Esophagus squamous epithelium (tissue), 5 donors: ENCODE measurements around the gene IZUMO1R. TPM values are rescaled to one million over a fixed set of nuclear protein-coding genes. Genes with fewer than 3 reads are reported as not detected.
"Not testable (repeated sequence)": the region's sequence is repeated elsewhere in the genome, so short reads cannot be mapped to it uniquely, and the experiment has no call there.

ENCODE experiments used
- DNase-seq: peaks from one replicate; lab custom pipeline; 2025; lab: John Stamatoyannopoulos, UW
- H3K27ac ChIP-seq, 4 donors: fragments of 200-600 bp; sonication (generic); one replicate each; pipeline ENCODE4 v1.5.1; 2016 to 2019; ENCODE audit warnings: mild to moderate bottlenecking in 1 of 4
- H3K27me3 ChIP-seq, 4 donors: fragments of 200-600 bp; sonication (generic); 1 replicate in 3 of 4; 2 replicates in 1 of 4; pipeline versions ENCODE4 v1.5.1 to v1.6.0; 2017 to 2021; ENCODE audit warnings: antibody characterized with exemption in 1 of 4
- H3K36me3 ChIP-seq, 3 donors: fragments of 200-600 bp; sonication (generic); one replicate each; pipeline ENCODE4 v1.5.1; 2016 to 2019
- H3K4me1 ChIP-seq, 3 donors: fragments of 200-600 bp; sonication (generic); one replicate each; pipeline ENCODE4 v1.5.1; 2017 to 2019
- H3K4me3 ChIP-seq, 4 donors: fragments of 200-600 bp; sonication (generic); 1 replicate in 3 of 4; 2 replicates in 1 of 4; pipeline ENCODE4 v1.5.1; 2016 to 2019; ENCODE audit warnings: mild to moderate bottlenecking in 2 of 4, moderate library complexity in 1 of 4
- H3K9me3 ChIP-seq, 3 donors: fragments of 200-600 bp; sonication (generic); one replicate each; pipeline ENCODE4 v1.5.1; 2016 to 2019
- POLR2A ChIP-seq, 4 donors: fragments of 450-650 bp; IDR thresholded peaks; one replicate each; pipeline ENCODE4 v1.6.1; 2017; ENCODE audit warnings: antibody characterized with exemption in 4 of 4, mild to moderate bottlenecking in 4 of 4, moderate library complexity in 3 of 4
- WGBS, 2 donors: methylation state at CpG; one replicate each; pipeline ENCODE4 v1.1.5; 2018; 5-methylcytosine and 5-hydroxymethylcytosine counted together
- intact Hi-C: fragments of 100-400 bp; cut with DNase I; formaldehyde crosslinking; loops from one replicate; pipeline ENCODE4 v1.15.0; 2022
- total RNA-seq, 4 donors: library from RNA; depleted of rRNA; stranded (reverse); fragments of >200 nt; gene quantifications; one replicate each; pipeline ENCODE4 v1.1.0, GENCODE V29; 2016
- TF ChIP-seq, protein P1 (sequence below), 6 experiments: fragments of 450-650 bp in 4 of 6; fragments of 200-600 bp in 2 of 6; sonication (generic) in 2 of 6; IDR thresholded peaks; one replicate each; pipeline ENCODE4 v1.5.1; 2016 to 2019; ENCODE audit warnings: antibody characterized with exemption in 6 of 6, mild to moderate bottlenecking in 4 of 6, moderate library complexity in 4 of 6
- donor health status: DM: yes; HTN: yes; CAD: no.

IZUMO1R gene
- total RNA-seq = not detected

DNA sequence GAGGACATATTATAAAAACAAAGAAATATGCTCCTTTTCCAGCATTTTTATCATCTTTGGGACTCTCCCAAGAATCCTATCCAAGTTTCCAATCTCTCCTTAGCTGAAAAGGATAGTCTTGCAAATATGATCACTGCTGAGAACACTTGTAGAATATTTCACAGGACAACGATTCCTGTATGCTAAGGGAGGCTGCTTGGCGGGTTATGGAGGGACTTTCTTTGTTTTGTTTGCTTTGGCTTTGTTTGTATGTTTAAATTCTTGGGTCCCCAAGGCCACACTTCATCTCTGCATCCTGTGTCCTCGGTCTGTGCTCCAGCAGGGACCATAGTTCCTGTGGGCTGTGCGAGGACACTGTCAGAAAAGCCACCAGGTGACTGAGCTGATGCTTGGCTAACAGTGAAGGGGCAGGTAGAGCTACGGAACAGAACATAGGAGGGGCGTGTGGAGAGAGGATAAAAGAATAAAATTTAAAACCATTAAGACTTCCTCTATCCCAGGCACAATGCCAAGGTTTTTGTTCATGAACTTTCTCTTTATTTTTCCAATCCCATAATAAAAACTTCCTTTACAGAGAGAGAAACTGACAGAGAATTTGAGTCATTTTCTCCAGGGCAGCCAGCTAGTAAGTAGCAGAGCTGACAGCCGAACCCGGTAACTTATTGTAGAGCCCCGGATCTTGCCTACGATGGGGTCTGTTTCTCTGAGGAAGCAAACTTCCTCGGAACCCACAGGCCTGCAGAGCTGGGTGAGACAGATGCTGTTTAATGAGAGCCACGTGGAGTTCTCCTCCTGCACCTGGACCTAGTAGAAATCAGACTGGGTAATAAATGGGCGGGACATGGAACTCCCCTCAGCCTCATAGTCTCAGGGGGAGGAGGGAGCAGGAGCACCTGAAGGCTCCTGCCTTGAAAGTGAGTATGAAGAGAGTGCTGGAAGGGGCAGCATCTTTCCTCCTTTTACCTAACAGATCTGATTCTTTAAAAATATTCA is at the start of gene IZUMO1R:
Gene IZUMO1R, plus strand, starts transcription at position 615 of the 993 bp plus-strand sequence. CDS start 1,057 bp downstream, outside the sequence.
- Histone ChIP-seq H3K36me3 (no peaks in the 10 kb centered on the region), H3K9me3 (no peaks in the 10 kb centered on the region), H3K4me1 (peaks cover 0 to 13% (median 0%) of the 10 kb centered on the region in 3 donors), H3K27me3 (no peaks in the 10 kb centered on the region), H3K27ac (no peak within 1 kb of the TSS), H3K4me3 (no peak within 1 kb of the TSS)
- intact Hi-C loops = no loop called here
- TF ChIP-seq, protein P1, sequence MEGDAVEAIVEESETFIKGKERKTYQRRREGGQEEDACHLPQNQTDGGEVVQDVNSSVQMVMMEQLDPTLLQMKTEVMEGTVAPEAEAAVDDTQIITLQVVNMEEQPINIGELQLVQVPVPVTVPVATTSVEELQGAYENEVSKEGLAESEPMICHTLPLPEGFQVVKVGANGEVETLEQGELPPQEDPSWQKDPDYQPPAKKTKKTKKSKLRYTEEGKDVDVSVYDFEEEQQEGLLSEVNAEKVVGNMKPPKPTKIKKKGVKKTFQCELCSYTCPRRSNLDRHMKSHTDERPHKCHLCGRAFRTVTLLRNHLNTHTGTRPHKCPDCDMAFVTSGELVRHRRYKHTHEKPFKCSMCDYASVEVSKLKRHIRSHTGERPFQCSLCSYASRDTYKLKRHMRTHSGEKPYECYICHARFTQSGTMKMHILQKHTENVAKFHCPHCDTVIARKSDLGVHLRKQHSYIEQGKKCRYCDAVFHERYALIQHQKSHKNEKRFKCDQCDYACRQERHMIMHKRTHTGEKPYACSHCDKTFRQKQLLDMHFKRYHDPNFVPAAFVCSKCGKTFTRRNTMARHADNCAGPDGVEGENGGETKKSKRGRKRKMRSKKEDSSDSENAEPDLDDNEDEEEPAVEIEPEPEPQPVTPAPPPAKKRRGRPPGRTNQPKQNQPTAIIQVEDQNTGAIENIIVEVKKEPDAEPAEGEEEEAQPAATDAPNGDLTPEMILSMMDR (IDR thresholded peaks at IDR 0.05) = no peak
- no peak for TF ChIP-seq POLR2A (IDR thresholded peaks at IDR 0.05)
- 22 to 32% methylated on average over 13 of the region's 13 CpGs for WGBS, 2 donors
- no peak for DNase-seq

DNA sequence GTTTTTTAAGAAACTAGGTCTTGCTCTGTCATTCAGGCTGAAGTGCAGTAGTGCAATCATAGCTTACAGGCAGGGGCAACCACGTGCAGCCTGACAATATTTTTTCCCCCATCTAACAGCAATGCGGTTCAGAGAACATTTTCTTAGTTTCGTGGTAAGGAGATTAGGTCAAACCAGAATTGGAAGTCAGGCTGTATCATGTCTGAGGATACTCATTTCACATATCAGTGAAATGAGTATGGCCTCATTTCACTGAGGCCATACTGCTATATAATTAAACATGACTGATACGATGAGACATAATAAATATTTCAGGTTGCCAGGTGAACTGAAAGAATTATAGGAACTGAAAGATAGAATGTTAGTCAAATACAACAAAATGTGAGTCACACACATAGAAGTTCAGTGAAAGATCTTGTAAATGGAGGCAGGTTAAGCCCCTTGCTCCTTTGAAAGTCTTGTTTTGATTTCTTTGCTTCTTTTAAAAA is 32.5 kb upstream of the IZUMO1R start:
- no peak for DNase-seq

DNA sequence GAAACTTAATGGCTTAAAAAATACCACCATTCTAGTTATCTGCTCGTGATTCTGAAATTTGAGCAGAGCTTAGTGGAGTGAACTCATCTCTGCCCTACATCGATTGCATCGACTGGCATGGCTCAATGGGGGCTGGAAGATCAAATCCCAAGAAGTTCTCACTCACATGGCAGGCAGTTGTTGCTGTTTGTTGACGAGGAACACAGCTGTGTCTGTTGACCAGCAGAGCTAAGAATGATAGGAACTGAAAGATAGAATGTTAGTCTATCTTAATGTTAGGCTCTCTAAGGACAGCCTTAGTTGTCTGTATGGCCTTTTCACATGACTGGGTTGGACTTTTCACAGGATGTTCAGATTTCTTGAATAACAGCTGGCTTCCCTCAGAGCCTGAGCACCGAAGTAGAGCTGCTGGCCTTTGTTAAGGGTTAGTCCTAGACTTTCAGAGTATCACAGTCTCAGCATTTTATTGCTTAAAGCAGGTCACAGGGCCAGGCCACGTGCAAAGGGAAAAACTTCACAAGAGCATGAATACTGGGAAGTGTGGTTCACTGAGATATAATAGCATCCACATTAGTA is 31.6 kb upstream of the IZUMO1R start:
- 48 to 53% methylated on average over 6 of the region's 6 CpGs for WGBS, 2 donors

More for the DNA sequence above, 32.5 kb upstream of the IZUMO1R start:
- no peak overlapping the region for H3K4me3 ChIP-seq
- H3K27me3 ChIP-seq = no peaks in the 10 kb centered on the region
- H3K4me1 ChIP-seq = no peaks in the 10 kb centered on the region
- TF ChIP-seq POLR2A (IDR thresholded peaks at IDR 0.05) = no peak
- TF ChIP-seq, protein P1 (IDR thresholded peaks at IDR 0.05) = no peak
- intact Hi-C loops = no loop called here
- no peak overlapping the region for H3K27ac ChIP-seq
- H3K36me3 ChIP-seq = no peaks in the 10 kb centered on the region
- 25 to 37% methylated on average over 4 of the region's 4 CpGs for WGBS, 2 donors
- H3K9me3 ChIP-seq = no peaks in the 10 kb centered on the region

DNA sequence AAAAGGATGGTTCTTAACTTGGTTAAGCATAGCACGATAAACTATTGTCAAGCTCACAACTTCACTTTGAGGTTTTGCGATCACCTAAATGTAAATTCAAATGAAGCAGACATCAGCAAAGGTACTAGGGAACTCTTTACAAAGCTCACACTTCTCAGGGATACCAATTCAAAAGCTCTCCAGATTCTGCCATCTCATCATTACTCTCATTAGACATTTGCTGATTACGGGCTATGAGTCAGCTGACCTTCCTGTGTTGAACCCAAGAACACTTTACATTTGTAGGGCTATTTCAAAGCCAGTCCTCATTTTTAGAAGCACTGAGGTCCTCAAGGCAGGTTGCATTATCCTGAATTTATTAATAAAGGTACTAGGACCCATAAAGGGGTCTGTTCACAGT is 28.4 kb upstream of the IZUMO1R start:
- TF ChIP-seq, protein P1 (IDR thresholded peaks at IDR 0.05) = no peak
- TF ChIP-seq POLR2A (IDR thresholded peaks at IDR 0.05) = no peak
- H3K9me3 ChIP-seq = no peaks in the 10 kb centered on the region
- H3K4me1 ChIP-seq = no peaks in the 10 kb centered on the region
- H3K4me3 ChIP-seq = no peak overlapping the region
- no peaks in the 10 kb centered on the region for H3K36me3 ChIP-seq
- H3K27ac ChIP-seq = no peak overlapping the region
- intact Hi-C loops = no loop called here
- DNase-seq = no peak
- WGBS, 2 donors = 88 to 94% methylated on average over 3 of the region's 3 CpGs
- H3K27me3 ChIP-seq = no peaks in the 10 kb centered on the region

More for the DNA sequence above, 31.6 kb upstream of the IZUMO1R start:
- H3K4me1 ChIP-seq = no peaks in the 10 kb centered on the region
- DNase-seq = no peak
- no peaks in the 10 kb centered on the region for H3K9me3 ChIP-seq
- intact Hi-C loops = no loop called here
- no peak overlapping the region for H3K4me3 ChIP-seq
- H3K27ac ChIP-seq = no peak overlapping the region
- H3K36me3 ChIP-seq = no peaks in the 10 kb centered on the region
- TF ChIP-seq, protein P1 (IDR thresholded peaks at IDR 0.05) = no peak
- TF ChIP-seq POLR2A (IDR thresholded peaks at IDR 0.05) = no peak
- H3K27me3 ChIP-seq = no peaks in the 10 kb centered on the region

DNA sequence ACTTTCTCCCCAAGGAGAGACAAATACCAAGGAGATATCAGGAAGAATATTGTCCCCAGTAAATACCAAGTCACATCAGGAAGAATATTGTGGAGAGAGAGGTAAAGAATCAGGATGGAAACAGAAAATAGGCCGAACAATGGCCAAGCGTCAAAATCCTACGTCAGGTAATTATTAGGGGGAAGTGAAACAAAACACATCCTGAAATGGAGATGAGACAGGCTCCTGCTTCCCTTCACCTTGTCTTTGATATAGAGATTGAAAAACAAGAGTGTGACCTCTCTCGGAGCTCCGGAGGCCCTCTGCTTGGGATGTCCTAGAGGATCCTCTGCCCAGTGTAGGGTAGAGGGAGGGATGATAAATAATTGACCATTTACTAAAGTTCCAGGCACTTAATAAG is 27.4 kb upstream of the IZUMO1R start:
- Histone ChIP-seq H3K27ac (no peak overlapping the region), H3K9me3 (no peaks in the 10 kb centered on the region), H3K36me3 (no peaks in the 10 kb centered on the region), H3K4me3 (no peak overlapping the region), H3K4me1 (no peaks in the 10 kb centered on the region), H3K27me3 (no peaks in the 10 kb centered on the region)
- DNase-seq = no peak
- TF ChIP-seq POLR2A (IDR thresholded peaks at IDR 0.05) = no peak
- TF ChIP-seq, protein P1 (IDR thresholded peaks at IDR 0.05) = no peak
- intact Hi-C loops = no loop called here
- 81 to 90% methylated on average over 5 of the region's 5 CpGs for WGBS, 2 donors

DNA sequence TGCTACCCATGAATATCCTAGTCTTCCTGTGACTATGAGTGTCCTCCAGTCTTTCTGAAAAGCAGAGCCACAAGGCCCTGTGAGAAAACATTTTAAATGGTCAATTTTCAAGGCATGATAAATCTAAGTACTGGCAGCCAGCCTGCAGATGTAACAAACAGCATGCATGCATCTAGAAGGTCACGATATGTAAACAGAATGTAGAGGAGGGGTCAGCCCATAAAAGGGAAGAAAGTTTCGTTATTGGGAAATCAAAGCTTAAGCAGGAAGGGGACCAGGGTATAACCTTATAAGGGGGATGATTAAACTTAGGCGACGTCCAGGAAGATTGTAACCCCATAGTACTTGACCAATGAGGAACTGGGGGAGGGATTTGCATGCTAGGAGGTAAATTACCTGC is 26.2 kb upstream of the IZUMO1R start:
- H3K27ac ChIP-seq, H3K4me1 ChIP-seq, H3K4me3 ChIP-seq, DNase-seq, intact Hi-C loops, H3K9me3 ChIP-seq, H3K27me3 ChIP-seq, H3K36me3 ChIP-seq: not testable (repeated sequence)
- WGBS, 2 donors = 40 to 55% methylated on average over 4 of the region's 4 CpGs
